ENCODE data around the gene SLC4A1.

- TF ChIP-seq EZH2 (IDR thresholded peaks at IDR 0.05; ENCODE audit: low read length) (no peak), CTCF (optimal IDR thresholded peaks at IDR 0.05 in 1 of 3, IDR thresholded peaks at IDR 0.05 in 1 of 3, conservative IDR thresholded peaks at IDR 0.05 in 1 of 3; ENCODE audit: extremely low read depth in 1 of 3, insufficient read depth in 2 of 3, low read length in 3 of 3) (no peak)
These were observed 51.8 kb downstream of the SLC4A1 start for GRCh38 chr17:44216173-44216572.

All from keratinocyte (primary cell).